Measurements from ENCODE around the gene VGF.
"Not testable (repeated sequence)": the region's sequence is repeated elsewhere in the genome, so short reads cannot be mapped to it uniquely, and the experiment has no call there.

VGF gene

DNA sequence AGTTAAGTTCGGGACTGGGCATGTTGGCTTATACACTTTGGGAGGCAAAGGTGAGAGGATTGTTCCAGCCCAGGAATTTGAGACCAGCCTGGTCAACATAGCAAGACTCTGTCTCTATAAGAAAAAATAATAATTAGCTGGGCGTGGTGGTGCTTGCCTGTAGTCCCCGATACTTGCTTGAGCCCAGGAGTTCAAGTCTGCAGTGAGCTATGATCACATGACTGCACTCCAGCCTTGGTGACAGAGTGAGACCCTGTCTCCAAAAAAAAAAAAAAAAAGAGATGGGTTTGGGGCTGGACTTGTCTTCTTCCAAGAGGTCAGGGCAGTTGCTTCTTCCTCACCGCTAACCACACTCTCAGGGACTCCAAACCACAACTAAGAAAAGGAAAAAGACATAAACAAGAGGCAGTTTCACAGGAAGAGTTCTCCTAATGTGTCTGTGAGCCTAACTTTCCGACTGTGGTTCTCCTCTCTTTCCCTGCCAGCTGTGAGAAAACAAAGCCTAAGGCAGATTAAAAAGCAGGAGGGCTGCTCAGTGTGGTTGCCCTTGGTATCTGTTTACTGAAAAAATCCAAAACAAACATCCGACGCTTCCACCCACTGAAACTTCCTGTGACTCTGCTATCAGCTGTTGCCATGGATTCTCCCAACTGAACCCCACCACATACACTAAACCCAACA lies 40.9 kb downstream of the VGF start:
- Mint-ChIP-seq H3K36me3 (no peaks in the 10 kb centered on the region), H3K4me1 (peaks cover 45% of the 10 kb centered on the region), H3K4me3 (no peak overlapping the region), H3K27ac (no peak overlapping the region), H3K27me3 (peaks cover 83% of the 10 kb centered on the region), H3K9me3 (no peaks in the 10 kb centered on the region)
- no peak for ATAC-seq

DNA sequence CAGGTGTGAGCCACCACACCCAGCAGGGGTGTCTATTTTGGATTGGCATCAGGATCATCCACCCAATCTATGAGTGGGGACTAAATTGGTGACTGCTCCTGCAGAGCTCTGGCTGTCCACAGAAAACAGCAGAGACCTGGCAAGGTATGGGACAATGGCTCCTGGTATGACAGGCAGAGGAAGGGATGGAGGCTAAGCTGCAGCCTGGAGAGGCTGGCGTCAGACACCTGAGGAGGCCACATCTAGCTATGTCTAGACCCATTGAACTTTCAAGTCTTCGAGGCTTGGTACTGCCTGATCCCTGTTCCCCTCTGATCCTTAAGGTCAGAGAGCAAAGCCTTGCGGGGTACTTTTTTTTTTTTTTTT lies 41.7 kb downstream of the VGF start:
- Mint-ChIP-seq H3K4me1 (peaks cover 45% of the 10 kb centered on the region), H3K4me3 (no peak overlapping the region), H3K27me3 (peaks cover 85% of the 10 kb centered on the region), H3K27ac (no peak overlapping the region), H3K36me3 (no peaks in the 10 kb centered on the region), H3K9me3 (no peaks in the 10 kb centered on the region)
- no peak for ATAC-seq

DNA sequence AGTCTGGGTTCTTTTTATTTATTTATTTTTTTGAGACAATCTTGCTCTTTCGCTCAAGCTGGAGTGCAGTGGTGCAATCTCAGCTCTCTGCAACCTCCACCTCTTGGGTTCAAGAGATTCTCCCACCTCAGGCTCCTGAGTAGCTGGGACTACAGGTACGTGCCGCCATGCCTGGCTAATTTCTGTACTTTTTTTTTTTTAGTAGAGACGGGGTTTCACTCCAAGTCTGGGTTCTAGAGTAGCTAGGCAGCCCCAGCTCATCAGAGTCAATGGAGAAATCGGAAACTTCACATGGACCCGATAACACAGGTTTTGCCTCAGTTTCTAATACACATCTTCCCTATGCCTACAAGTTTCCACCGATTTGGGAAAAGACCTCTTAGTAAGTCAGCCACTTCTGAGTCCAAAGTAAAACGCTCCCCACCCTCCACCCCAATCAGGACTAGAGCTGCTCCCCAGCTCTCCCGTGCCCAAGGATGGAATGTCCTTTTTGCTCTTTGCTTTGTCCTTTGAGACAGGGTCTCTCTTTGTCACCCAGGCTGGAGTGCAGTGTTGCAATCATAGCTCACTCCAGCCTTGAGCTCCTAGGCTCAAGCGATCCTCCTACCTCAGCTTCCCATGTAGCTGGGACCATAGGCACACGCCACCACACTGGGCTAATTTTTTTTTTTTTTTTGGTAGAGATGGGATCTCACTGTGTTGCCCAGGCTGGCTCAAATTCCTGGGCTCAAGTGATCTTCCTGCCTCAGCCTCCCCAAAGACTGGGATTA lies 42.3 kb downstream of the VGF start:
- no peak overlapping the region for H3K4me3 Mint-ChIP-seq
- H3K4me1 Mint-ChIP-seq, result peaks cover 45% of the 10 kb centered on the region
- H3K27ac Mint-ChIP-seq, result no peak overlapping the region
- no peaks in the 10 kb centered on the region for H3K36me3 Mint-ChIP-seq
- H3K9me3 Mint-ChIP-seq, result no peaks in the 10 kb centered on the region
- H3K27me3 Mint-ChIP-seq, result peaks cover 85% of the 10 kb centered on the region
- no peak for ATAC-seq

DNA sequence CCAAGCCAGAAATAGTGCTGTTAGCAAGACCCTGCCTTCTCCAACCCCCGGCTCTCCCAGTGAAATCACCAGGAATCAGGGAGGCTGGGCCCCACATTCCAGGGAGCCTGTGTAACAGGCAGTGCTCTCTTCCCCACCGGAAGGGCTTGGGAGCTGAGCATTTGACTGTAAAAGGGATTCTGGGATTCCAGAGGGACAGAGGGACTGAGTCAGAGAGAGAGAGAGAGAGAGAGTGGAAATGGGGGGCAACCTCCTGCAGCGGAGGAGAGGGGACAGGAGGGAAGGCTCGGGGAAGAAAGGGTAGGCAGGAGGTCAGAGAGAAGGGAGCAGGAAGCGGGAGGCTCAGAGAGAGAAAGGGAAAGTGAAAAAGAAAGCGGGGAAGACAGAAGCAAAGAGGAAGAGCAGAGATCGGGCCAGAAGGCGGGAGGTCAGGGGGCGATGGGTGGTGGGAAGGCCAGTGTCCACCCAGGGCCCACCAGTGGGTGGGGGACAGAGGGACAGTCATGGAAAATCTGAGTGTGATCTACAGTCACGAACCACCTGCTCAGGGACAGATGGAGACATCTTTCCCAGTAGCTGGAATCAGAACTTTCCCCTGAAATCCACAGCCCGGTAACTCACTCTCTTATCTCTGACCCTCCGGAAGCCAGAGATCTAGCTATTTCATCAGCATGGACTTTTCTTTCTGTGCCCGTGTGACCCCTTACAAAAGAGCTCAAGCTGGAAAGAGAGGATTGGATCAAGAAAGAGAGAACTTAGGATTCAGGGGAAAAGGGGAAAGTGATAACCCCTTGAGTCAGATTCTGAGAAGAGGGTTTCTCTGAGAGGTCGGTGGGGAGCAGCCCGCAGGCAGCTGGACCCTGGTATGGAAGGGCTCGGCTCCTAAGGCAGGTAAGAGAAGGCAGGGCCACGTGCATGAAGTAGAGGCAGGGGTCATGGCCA lies 43.1 kb downstream of the VGF start:
- H3K4me3 Mint-ChIP-seq, result peak overlapping the region; percentile 74
- no peak for ATAC-seq
- H3K9me3 Mint-ChIP-seq, result no peaks in the 10 kb centered on the region
- H3K27me3 Mint-ChIP-seq, result peaks cover 80% of the 10 kb centered on the region
- peaks cover 38% of the 10 kb centered on the region for H3K4me1 Mint-ChIP-seq
- H3K36me3 Mint-ChIP-seq, result no peaks in the 10 kb centered on the region
- peak overlapping the region; percentile 81 for H3K27ac Mint-ChIP-seq

DNA sequence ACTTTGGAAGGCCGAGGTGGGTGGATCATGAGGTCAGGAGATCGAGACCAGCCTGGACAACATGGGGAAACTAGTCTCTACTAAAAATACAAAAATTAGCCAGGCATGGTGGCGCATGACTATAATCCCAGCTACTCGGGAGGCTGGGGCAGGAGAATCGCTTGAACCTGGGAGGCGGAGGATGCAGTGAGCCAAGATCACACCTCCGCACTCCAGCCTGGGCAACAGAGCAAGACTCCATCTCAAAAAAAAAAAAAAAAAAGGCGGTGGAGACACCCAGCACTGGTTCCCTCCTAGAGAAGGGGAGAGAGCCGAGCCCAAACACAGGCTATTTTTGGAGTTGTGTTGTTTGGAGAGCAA lies 43.8 kb downstream of the VGF start:
- H3K4me3 Mint-ChIP-seq, result peak overlapping the region; percentile 74
- H3K36me3 Mint-ChIP-seq, H3K9me3 Mint-ChIP-seq, ATAC-seq: not testable (repeated sequence)
- H3K4me1 Mint-ChIP-seq, result peaks cover 31% of the 10 kb centered on the region
- H3K27me3 Mint-ChIP-seq, result peaks cover 80% of the 10 kb centered on the region
- peak overlapping the region; percentile 81 for H3K27ac Mint-ChIP-seq

DNA sequence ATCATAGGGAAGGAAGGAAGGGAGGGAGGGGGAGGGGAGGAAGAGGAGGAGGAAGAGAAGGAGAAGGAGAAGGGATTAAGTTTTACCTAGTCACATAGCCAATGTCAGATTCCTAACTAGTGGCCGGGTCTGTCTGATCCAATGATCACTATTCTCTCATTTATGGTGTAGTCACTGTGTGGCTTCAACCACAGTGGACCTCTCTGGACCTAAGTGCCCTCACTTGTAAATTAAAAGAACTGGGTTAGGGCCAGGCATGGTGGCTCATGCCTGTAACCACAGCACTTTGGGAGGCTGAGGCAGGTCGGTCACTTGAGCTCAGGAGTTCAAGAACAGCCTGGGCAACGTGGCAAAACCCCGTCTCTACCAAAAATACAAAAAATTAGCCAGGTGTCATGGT lies 45.1 kb downstream of the VGF start:
- Mint-ChIP-seq H3K27ac (no peak overlapping the region), H3K9me3 (no peaks in the 10 kb centered on the region), H3K27me3 (peaks cover 73% of the 10 kb centered on the region), H3K4me3 (no peak overlapping the region), H3K4me1 (peaks cover 23% of the 10 kb centered on the region), H3K36me3 (no peaks in the 10 kb centered on the region)
- no peak for ATAC-seq

DNA sequence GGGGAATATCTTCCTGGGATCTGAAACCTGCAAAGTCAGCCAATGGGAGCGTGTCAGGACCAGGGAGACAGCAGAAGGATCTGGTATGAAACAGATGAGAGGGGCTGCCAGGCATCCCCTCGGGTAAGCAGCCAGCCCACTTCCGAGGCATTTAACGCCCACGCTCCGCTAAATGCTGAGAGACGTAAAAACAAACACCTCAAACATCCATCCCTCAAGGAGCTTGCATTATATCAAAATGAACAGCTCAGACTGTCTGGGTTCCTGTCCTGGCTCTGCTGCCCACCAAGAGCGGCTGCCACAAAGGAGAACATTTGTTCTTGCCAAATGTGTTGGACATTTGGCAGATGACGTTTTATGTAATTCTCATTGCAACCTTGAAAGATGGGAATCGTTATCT lies 45.5 kb downstream of the VGF start:
- H3K4me1 Mint-ChIP-seq, result peaks cover 19% of the 10 kb centered on the region
- no peaks in the 10 kb centered on the region for H3K36me3 Mint-ChIP-seq
- no peaks in the 10 kb centered on the region for H3K9me3 Mint-ChIP-seq
- no peak overlapping the region for H3K4me3 Mint-ChIP-seq
- ATAC-seq, result no peak
- peaks cover 69% of the 10 kb centered on the region for H3K27me3 Mint-ChIP-seq
- no peak overlapping the region for H3K27ac Mint-ChIP-seq

DNA sequence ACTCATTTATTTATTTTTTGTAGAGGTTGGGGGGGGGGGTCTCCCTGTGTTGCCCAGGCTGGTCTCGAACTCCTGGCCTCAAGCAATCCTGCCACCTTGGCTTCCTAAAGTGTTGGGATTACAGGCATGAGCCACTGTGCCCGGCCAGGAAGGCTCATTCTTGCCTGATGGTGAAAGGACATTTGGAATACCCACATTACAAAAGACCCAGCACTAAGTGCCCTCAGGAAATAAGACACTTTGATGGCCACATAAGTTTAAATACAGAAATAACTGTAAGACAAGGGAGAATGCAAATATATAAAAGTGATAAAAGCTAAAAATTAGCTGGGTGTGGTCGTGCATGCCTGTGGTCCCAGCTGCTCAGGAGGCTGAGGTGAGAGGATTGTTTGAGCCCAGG lies 46.5 kb downstream of the VGF start:
- H3K27me3 Mint-ChIP-seq, result peaks cover 61% of the 10 kb centered on the region
- H3K9me3 Mint-ChIP-seq, result no peaks in the 10 kb centered on the region
- H3K27ac Mint-ChIP-seq, result no peak overlapping the region
- ATAC-seq, result no peak
- H3K4me1 Mint-ChIP-seq, result peaks cover 12% of the 10 kb centered on the region
- no peaks in the 10 kb centered on the region for H3K36me3 Mint-ChIP-seq
- H3K4me3 Mint-ChIP-seq, result no peak overlapping the region

DNA sequence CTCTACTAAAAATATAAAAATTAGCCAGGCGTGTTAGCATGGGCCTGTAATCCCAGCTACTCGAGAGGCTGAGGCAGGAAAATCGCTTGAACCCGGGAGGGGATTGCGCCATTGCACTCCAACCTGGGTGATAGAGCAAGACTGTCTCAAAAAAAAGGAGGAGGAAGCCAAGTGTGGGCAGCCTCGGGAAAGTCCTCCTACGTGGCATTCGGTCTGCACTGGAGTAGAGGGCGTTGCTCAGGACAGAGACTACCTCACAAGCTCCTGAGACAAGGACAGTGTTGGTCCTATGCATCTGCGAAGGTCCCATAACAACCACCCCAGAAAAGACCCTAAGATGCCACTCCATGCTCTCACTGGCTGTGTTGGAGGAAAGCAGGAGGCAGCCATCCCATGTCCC lies 48.5 kb downstream of the VGF start:
- Mint-ChIP-seq H3K4me3 (no peak overlapping the region), H3K4me1 (peaks cover 3% of the 10 kb centered on the region), H3K36me3 (no peaks in the 10 kb centered on the region), H3K9me3 (no peaks in the 10 kb centered on the region), H3K27me3 (peaks cover 55% of the 10 kb centered on the region), H3K27ac (no peak overlapping the region)
- ATAC-seq, result no peak

DNA sequence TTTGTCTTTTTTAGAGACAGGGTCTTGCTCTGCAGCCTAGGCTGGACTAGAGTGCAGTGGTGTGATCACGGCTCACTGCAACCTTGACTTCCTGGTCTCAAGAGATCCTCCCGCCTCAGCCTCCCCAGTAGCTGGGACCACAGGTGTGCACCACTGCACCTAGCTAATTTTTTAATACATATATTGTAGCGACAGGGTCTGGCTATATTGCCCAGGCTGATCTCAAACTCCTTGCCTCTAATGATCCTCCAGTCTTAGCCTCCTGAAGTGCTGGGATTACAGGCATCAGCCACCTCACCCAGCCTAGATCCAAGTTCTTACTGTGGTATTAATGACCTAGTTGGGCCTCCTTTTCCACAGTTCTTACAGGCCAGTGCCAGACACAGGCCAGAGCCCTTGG lies 50.2 kb downstream of the VGF start:
- no peak overlapping the region for H3K4me3 Mint-ChIP-seq
- no peaks in the 10 kb centered on the region for H3K4me1 Mint-ChIP-seq
- no peak overlapping the region for H3K27ac Mint-ChIP-seq
- H3K36me3 Mint-ChIP-seq, result no peaks in the 10 kb centered on the region
- H3K27me3 Mint-ChIP-seq, result peaks cover 39% of the 10 kb centered on the region
- no peaks in the 10 kb centered on the region for H3K9me3 Mint-ChIP-seq
- no peak for ATAC-seq

DNA sequence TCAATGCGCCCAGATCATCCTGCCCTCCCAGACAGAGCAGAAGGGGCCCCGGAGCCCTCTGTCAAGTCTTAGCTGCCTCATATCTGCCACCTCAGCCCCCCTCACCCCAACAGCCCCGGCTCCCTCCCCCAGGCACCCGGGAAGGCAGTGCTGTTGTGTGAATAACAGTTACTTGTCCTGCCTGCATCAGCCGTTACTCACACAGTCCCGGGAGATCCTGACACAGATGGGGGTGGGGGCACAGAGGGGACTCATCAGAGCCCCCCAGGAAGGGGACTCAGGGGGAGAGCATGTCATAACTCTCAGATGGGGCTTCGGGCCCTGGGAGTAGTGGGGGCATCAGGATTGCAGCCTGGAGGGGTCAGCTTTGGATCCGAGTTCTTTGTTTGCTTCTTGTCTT lies 50.9 kb downstream of the VGF start:
- no peaks in the 10 kb centered on the region for H3K36me3 Mint-ChIP-seq
- H3K9me3 Mint-ChIP-seq, result no peaks in the 10 kb centered on the region
- no peak overlapping the region for H3K27ac Mint-ChIP-seq
- H3K4me1 Mint-ChIP-seq, result no peaks in the 10 kb centered on the region
- ATAC-seq, result no peak
- H3K4me3 Mint-ChIP-seq, result no peak overlapping the region
- peaks cover 32% of the 10 kb centered on the region for H3K27me3 Mint-ChIP-seq

DNA sequence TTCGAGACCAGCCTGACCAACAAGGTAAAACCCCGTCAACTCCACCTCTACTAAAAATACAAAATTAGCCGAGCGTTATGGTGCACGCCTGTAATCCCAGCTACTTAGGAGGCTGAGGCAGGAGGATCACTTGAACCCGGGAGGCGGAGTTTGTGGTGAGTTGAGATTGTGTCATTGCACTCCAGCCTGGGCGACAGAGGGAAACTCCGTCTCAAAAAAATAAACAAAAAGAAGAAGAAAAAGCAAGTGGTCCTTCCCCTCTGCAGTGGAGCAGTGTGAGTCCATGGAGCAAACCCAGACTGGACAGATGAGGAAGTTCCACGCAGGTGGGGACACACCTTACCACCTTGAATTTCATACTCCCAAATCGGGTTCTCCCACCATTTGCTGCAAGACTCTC lies 51.5 kb downstream of the VGF start:
- no peaks in the 10 kb centered on the region for H3K4me1 Mint-ChIP-seq
- no peak overlapping the region for H3K4me3 Mint-ChIP-seq
- no peaks in the 10 kb centered on the region for H3K9me3 Mint-ChIP-seq
- H3K27me3 Mint-ChIP-seq, result peaks cover 26% of the 10 kb centered on the region
- ATAC-seq, result no peak
- no peak overlapping the region for H3K27ac Mint-ChIP-seq
- no peaks in the 10 kb centered on the region for H3K36me3 Mint-ChIP-seq

DNA sequence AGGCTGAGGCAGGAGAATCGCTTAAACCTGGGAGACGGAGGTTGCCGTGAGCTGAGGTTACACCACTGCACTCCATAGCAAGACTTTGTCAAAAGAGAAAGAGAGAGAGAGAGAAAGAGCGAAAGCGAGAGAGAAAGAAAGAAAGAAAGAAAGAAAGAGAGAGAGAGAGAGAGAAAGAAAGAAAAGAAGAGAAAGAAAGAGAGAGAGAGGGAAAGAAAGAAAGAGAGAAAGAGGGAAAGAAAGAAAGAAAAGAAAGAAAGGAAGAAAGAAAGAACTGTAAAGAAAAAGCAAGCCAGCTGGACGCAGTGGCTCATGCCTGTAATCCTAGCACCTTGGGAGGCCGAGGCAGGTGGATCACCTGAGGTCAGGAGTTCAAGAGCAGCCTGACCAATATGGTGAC lies 52.2 kb downstream of the VGF start:
- not testable (repeated sequence) for H3K36me3 Mint-ChIP-seq, H3K4me3 Mint-ChIP-seq, H3K27ac Mint-ChIP-seq, H3K4me1 Mint-ChIP-seq, H3K9me3 Mint-ChIP-seq, ATAC-seq
- H3K27me3 Mint-ChIP-seq, result peaks cover 19% of the 10 kb centered on the region
